22Rv1 (cell line): ENCODE results near the gene MCM9.

Experiments
- CTCF ChIP-seq: fragments of 450-650 bp; IDR thresholded peaks from 2 replicates; pipeline ENCODE4 v1.5.1; 2017; ENCODE audit warnings: mild to moderate bottlenecking
- ZFX ChIP-seq: fragments of 450-650 bp; IDR thresholded peaks from 2 replicates; pipeline ENCODE4 v1.6.1; 2017; ENCODE audit warnings: antibody characterized with exemption, borderline replicate concordance

GRCh38 chr6:118860880-118861279 lies 74.1 kb downstream of the MCM9 start:
- no peak for TF ChIP-seq CTCF
- TF ChIP-seq ZFX: no peak
